WTC11 (cell line): Measurements from ENCODE around the gene TEX54. TPM values are rescaled to one million over a fixed set of nuclear protein-coding genes. Genes with fewer than 3 reads are reported as not detected.

Source experiments
- CREM ChIP-seq: sonication (generic); formaldehyde crosslinking; IDR thresholded peaks from 2 replicates; pipeline ENCODE4 v1.8.1; 2022; ENCODE audit warnings: mild to moderate bottlenecking, missing genetic modification reagents, moderate library complexity
- EMX1 ChIP-seq: fragments of 250-450 bp; sonication (Bioruptor Pico); IDR thresholded peaks from 2 replicates; pipeline ENCODE4 v1.8.0; 2021; ENCODE audit warnings: mild to moderate bottlenecking
- ETV6 ChIP-seq: sonication (generic); formaldehyde crosslinking; IDR thresholded peaks from 2 replicates; pipeline ENCODE4 v1.8.1; 2022; ENCODE audit warnings: mild to moderate bottlenecking, missing genetic modification reagents
- FOXP1 ChIP-seq: sonication (generic); formaldehyde crosslinking; IDR thresholded peaks from 2 replicates; pipeline ENCODE4 v1.8.0; 2022; ENCODE audit warnings: missing genetic modification reagents, mild to moderate bottlenecking, moderate library complexity, borderline replicate concordance
- GABPB1 ChIP-seq: sonication (generic); formaldehyde crosslinking; IDR thresholded peaks from 2 replicates; pipeline ENCODE4 v1.8.1; 2023; ENCODE audit warnings: mild to moderate bottlenecking, missing genetic modification reagents
- HMGXB4 ChIP-seq: sonication (generic); formaldehyde crosslinking; IDR thresholded peaks from 2 replicates; pipeline ENCODE4 v1.8.1; 2023; ENCODE audit warnings: mild to moderate bottlenecking, moderate library complexity, missing genetic modification reagents
- JAZF1 ChIP-seq: fragments of 250-450 bp; sonication (Bioruptor Pico); IDR thresholded peaks from 2 replicates; pipeline ENCODE4 v1.9.0; 2021; ENCODE audit warnings: moderate library complexity, mild to moderate bottlenecking, inconsistent platforms
- KAT7 ChIP-seq: sonication (generic); formaldehyde crosslinking; IDR thresholded peaks from 2 replicates; pipeline ENCODE4 v1.8.1; 2023; ENCODE audit warnings: missing genetic modification reagents, mild to moderate bottlenecking, borderline replicate concordance
- MXD4 ChIP-seq: fragments of 250-450 bp; sonication (Bioruptor Pico); IDR thresholded peaks from 2 replicates; pipeline ENCODE4 v1.8.0; 2021; ENCODE audit warnings: mild to moderate bottlenecking, moderate library complexity, borderline replicate concordance
- NR2C2 ChIP-seq: sonication (generic); formaldehyde crosslinking; IDR thresholded peaks from 2 replicates; pipeline ENCODE4 v1.8.0; 2022; ENCODE audit warnings: mild to moderate bottlenecking, missing genetic modification reagents
- OVOL2 ChIP-seq: fragments of 250-450 bp; sonication (Bioruptor Pico); IDR thresholded peaks from 2 replicates; pipeline ENCODE4 v1.9.0; 2021; ENCODE audit warnings: mild to moderate bottlenecking, borderline replicate concordance
- PRDM15 ChIP-seq: sonication (generic); formaldehyde crosslinking; IDR thresholded peaks from 2 replicates; pipeline ENCODE4 v1.8.0; 2022; ENCODE audit warnings: missing genetic modification reagents
- RELA ChIP-seq: sonication (generic); formaldehyde crosslinking; IDR thresholded peaks from 2 replicates; pipeline ENCODE4 v1.8.1; 2022; ENCODE audit warnings: missing genetic modification reagents, mild to moderate bottlenecking, borderline replicate concordance
- RORB ChIP-seq: fragments of 250-450 bp; sonication (Bioruptor Pico); IDR thresholded peaks from 2 replicates; pipeline ENCODE4 v1.9.0; 2021; ENCODE audit warnings: mild to moderate bottlenecking
- TCF7 ChIP-seq: sonication (generic); formaldehyde crosslinking; IDR thresholded peaks from 2 replicates; pipeline ENCODE4 v1.8.0; 2022; ENCODE audit warnings: mild to moderate bottlenecking, low read depth, missing genetic modification reagents, moderate library complexity
- TEAD4 ChIP-seq: sonication (generic); formaldehyde crosslinking; IDR thresholded peaks from 2 replicates; pipeline ENCODE4 v1.8.0; 2022; ENCODE audit warnings: mild to moderate bottlenecking, missing genetic modification reagents
- ZNF121 ChIP-seq: sonication (generic); formaldehyde crosslinking; IDR thresholded peaks from 2 replicates; pipeline ENCODE4 v1.8.0; 2023; ENCODE audit warnings: missing genetic modification reagents
- ZNF281 ChIP-seq: sonication (generic); formaldehyde crosslinking; IDR thresholded peaks from 2 replicates; pipeline ENCODE4 v1.8.0; 2023; ENCODE audit warnings: mild to moderate bottlenecking, missing genetic modification reagents
- ZNF423 ChIP-seq: fragments of 250-450 bp; sonication (Bioruptor Pico); IDR thresholded peaks from 2 replicates; pipeline ENCODE4 v2.1.2; 2022; ENCODE audit warnings: mild to moderate bottlenecking, moderate library complexity
- total RNA-seq: library from RNA; stranded (reverse); gene quantifications from 3 replicates; pipeline ENCODE4 v1.2.3, GENCODE V29; 2021
- TF ChIP-seq, protein P1 (sequence below): fragments of 250-450 bp; sonication (Bioruptor Pico); IDR thresholded peaks from 2 replicates; pipeline ENCODE4 v1.9.0; 2021; ENCODE audit warnings: mild to moderate bottlenecking, borderline replicate concordance
- TF ChIP-seq, protein P2 (sequence below): sonication (generic); formaldehyde crosslinking; IDR thresholded peaks from 2 replicates; pipeline ENCODE4 v1.8.1; 2022; ENCODE audit warnings: missing genetic modification reagents, borderline replicate concordance
- TF ChIP-seq, protein P3 (sequence below): fragments of 250-450 bp; sonication (Bioruptor Pico); IDR thresholded peaks from 2 replicates; pipeline ENCODE4 v1.9.0; 2021; ENCODE audit warnings: mild to moderate bottlenecking
- TF ChIP-seq, protein P4 (sequence below): sonication (generic); formaldehyde crosslinking; IDR thresholded peaks from 2 replicates; pipeline ENCODE4 v1.8.0; 2022; ENCODE audit warnings: mild to moderate bottlenecking, missing genetic modification reagents

TEX54 gene
- total RNA-seq, 1 experiment from 2014 or later: not detected

GRCh38 chr11:62880803-62881578, 48.4 kb upstream of the TEX54 start, which contains the start of gene SLC3A2 (continued):
- TF ChIP-seq, protein P1, sequence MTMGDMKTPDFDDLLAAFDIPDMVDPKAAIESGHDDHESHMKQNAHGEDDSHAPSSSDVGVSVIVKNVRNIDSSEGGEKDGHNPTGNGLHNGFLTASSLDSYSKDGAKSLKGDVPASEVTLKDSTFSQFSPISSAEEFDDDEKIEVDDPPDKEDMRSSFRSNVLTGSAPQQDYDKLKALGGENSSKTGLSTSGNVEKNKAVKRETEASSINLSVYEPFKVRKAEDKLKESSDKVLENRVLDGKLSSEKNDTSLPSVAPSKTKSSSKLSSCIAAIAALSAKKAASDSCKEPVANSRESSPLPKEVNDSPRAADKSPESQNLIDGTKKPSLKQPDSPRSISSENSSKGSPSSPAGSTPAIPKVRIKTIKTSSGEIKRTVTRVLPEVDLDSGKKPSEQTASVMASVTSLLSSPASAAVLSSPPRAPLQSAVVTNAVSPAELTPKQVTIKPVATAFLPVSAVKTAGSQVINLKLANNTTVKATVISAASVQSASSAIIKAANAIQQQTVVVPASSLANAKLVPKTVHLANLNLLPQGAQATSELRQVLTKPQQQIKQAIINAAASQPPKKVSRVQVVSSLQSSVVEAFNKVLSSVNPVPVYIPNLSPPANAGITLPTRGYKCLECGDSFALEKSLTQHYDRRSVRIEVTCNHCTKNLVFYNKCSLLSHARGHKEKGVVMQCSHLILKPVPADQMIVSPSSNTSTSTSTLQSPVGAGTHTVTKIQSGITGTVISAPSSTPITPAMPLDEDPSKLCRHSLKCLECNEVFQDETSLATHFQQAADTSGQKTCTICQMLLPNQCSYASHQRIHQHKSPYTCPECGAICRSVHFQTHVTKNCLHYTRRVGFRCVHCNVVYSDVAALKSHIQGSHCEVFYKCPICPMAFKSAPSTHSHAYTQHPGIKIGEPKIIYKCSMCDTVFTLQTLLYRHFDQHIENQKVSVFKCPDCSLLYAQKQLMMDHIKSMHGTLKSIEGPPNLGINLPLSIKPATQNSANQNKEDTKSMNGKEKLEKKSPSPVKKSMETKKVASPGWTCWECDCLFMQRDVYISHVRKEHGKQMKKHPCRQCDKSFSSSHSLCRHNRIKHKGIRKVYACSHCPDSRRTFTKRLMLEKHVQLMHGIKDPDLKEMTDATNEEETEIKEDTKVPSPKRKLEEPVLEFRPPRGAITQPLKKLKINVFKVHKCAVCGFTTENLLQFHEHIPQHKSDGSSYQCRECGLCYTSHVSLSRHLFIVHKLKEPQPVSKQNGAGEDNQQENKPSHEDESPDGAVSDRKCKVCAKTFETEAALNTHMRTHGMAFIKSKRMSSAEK (CRISPR knock-in tag): no peak
- TF ChIP-seq TEAD4 (CRISPR knock-in tag): peak; percentile 83
- TF ChIP-seq JAZF1 (CRISPR knock-in tag): no peak
- TF ChIP-seq NR2C2 (CRISPR knock-in tag): no peak
- TF ChIP-seq, protein P2, sequence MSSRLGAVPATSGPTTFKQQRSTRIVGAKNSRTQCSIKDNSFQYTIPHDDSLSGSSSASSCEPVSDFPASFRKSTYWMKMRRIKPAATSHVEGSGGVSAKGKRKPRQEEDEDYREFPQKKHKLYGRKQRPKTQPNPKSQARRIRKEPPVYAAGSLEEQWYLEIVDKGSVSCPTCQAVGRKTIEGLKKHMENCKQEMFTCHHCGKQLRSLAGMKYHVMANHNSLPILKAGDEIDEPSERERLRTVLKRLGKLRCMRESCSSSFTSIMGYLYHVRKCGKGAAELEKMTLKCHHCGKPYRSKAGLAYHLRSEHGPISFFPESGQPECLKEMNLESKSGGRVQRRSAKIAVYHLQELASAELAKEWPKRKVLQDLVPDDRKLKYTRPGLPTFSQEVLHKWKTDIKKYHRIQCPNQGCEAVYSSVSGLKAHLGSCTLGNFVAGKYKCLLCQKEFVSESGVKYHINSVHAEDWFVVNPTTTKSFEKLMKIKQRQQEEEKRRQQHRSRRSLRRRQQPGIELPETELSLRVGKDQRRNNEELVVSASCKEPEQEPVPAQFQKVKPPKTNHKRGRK (CRISPR knock-in tag): no peak
- peak; percentile 65 for TF ChIP-seq CREM (CRISPR knock-in tag)
- no peak for TF ChIP-seq ZNF121 (CRISPR knock-in tag)
- TF ChIP-seq FOXP1 (CRISPR knock-in tag): peak; percentile 87
- TF ChIP-seq GABPB1 (CRISPR knock-in tag): peak; percentile 45; the same call in 1 of the 2 replicates
- TF ChIP-seq PRDM15 (CRISPR knock-in tag): peak; percentile 42; the same call in 1 of the 2 replicates
- TF ChIP-seq EMX1 (CRISPR knock-in tag): peak; percentile 76; the same call in 1 of the 2 replicates
- TF ChIP-seq, protein P3, sequence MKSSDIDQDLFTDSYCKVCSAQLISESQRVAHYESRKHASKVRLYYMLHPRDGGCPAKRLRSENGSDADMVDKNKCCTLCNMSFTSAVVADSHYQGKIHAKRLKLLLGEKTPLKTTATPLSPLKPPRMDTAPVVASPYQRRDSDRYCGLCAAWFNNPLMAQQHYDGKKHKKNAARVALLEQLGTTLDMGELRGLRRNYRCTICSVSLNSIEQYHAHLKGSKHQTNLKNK: 0 out of 2 replicates have a peak, but pooled peaks have one; percentile 50
- TF ChIP-seq MXD4: no peak
- peak; percentile 82; the same call in 1 of the 2 replicates for TF ChIP-seq RELA
- no peak for TF ChIP-seq ZNF423 (CRISPR knock-in tag)
- peak; percentile 72; the same call in 1 of the 2 replicates for TF ChIP-seq KAT7
- TF ChIP-seq TCF7 (CRISPR knock-in tag): no peak
- no peak for TF ChIP-seq OVOL2
- no peak for TF ChIP-seq RORB (CRISPR knock-in tag)
- TF ChIP-seq, protein P4, sequence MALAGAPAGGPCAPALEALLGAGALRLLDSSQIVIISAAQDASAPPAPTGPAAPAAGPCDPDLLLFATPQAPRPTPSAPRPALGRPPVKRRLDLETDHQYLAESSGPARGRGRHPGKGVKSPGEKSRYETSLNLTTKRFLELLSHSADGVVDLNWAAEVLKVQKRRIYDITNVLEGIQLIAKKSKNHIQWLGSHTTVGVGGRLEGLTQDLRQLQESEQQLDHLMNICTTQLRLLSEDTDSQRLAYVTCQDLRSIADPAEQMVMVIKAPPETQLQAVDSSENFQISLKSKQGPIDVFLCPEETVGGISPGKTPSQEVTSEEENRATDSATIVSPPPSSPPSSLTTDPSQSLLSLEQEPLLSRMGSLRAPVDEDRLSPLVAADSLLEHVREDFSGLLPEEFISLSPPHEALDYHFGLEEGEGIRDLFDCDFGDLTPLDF (CRISPR knock-in tag): no peak
- TF ChIP-seq HMGXB4 (CRISPR knock-in tag): peak; percentile 93
- no peak for TF ChIP-seq ZNF281
- TF ChIP-seq ETV6 (CRISPR knock-in tag): no peak
